Smooth muscle cell (in vitro differentiated cells): Measurements from ENCODE around the gene LRRC49. TPM values are rescaled to one million over a fixed set of nuclear protein-coding genes. Genes with fewer than 3 reads are reported as not detected.

Source experiments
- polyA plus RNA-seq: library from polyadenylated mRNA; unstranded; fragments of >200 nt; fragmentation: Nextera tagmentation; extraction: Ambion mirVana; gene quantifications from 2 replicates; pipeline ENCODE4 v1.2.1, GENCODE V29; 2016
- total RNA-seq: library from RNA; depleted of rRNA; stranded (reverse); fragments of >200 nt; gene quantifications from 2 replicates; pipeline ENCODE4 v1.2.3, GENCODE V29; 2014

Gene LRRC49
- total and polyA plus RNA-seq, 2 experiments from 2014 or later: 3.1 to 8.3 TPM

Other genes starting within 250 kb of the LRRC49 start
- gene UACA, start 129.3 kb upstream of the LRRC49 start, total RNA-seq: 109 and 121 TPM in 2 replicates
- gene UACA, start 129.3 kb upstream of the LRRC49 start, polyA plus RNA-seq: 147 and 153 TPM in 2 replicates
- gene LARP6, start 38.7 kb upstream of the LRRC49 start, total RNA-seq: 31.3 and 55.1 TPM in 2 replicates
- 69.5 and 76.0 TPM in 2 replicates for gene LARP6, start 38.7 kb upstream of the LRRC49 start, polyA plus RNA-seq
- gene THAP10, start 393 bp upstream of the LRRC49 start, total RNA-seq: 2.0 and 4.0 TPM in 2 replicates
- gene THAP10, start 393 bp upstream of the LRRC49 start, polyA plus RNA-seq: 0.31 and 2.1 TPM in 2 replicates
- 4.1 and 6.5 TPM in 2 replicates for gene THSD4, start 222.6 kb downstream of the LRRC49 start, total RNA-seq
- gene THSD4, start 222.6 kb downstream of the LRRC49 start, polyA plus RNA-seq: 2.5 and 7.6 TPM in 2 replicates